Ascending aorta (tissue), 2 donors: ENCODE measurements around the gene MBD3L2B. TPM values are rescaled to one million over a fixed set of nuclear protein-coding genes. Genes with fewer than 3 reads are reported as not detected.

Source experiments
- DNase-seq, 2 donors: peaks; one replicate each; pipeline ENCODE4 v3.0.0-alpha.2; 2019; ENCODE audit warnings: low spot score in 2 of 2
- H3K27ac ChIP-seq, 2 donors: fragments of 200-600 bp; sonication (generic); one replicate each; pipeline ENCODE4 v1.5.1; 2016 to 2017; ENCODE audit warnings: mild to moderate bottlenecking in 1 of 2
- H3K27me3 ChIP-seq: fragments of 200-600 bp; sonication (generic); one replicate; pipeline ENCODE4 v1.5.1; 2017
- H3K36me3 ChIP-seq, 2 donors: fragments of 200-600 bp; sonication (generic); one replicate each; pipeline ENCODE4 v1.5.1; 2016
- H3K4me1 ChIP-seq, 2 donors: fragments of 200-600 bp; sonication (generic); one replicate each; pipeline ENCODE4 v1.5.1; 2016 to 2017; ENCODE audit warnings: mild to moderate bottlenecking in 1 of 2
- H3K4me3 ChIP-seq, 2 donors: fragments of 200-600 bp; sonication (generic); one replicate each; pipeline ENCODE4 v1.5.1; 2016 to 2017; ENCODE audit warnings: mild to moderate bottlenecking in 1 of 2
- H3K9me3 ChIP-seq, 2 donors: fragments of 200-600 bp; sonication (generic); one replicate each; pipeline ENCODE4 v1.5.1; 2016
- CTCF ChIP-seq, 3 experiments: fragments of 200-600 bp in 2 of 3; fragments of 450-650 bp in 1 of 3; sonication (generic) in 2 of 3; IDR thresholded peaks; one replicate each; pipeline ENCODE4 v1.5.1; 2016 to 2019; ENCODE audit warnings: antibody characterized with exemption in 3 of 3, mild to moderate bottlenecking in 1 of 3, moderate library complexity in 1 of 3
- intact Hi-C: fragments of 100-400 bp; cut with DNase I; formaldehyde crosslinking; loops from one replicate; pipeline ENCODE4 v1.15.1; 2023
- total RNA-seq: library from RNA; depleted of rRNA; stranded (reverse); fragments of >200 nt; gene quantifications from one replicate; pipeline ENCODE4 v1.1.0, GENCODE V29; 2016

MBD3L2B gene
- total RNA-seq, 1 donor from 2014 or later: not detected

- DNase-seq: no peak
- Histone ChIP-seq H3K4me1 (no peaks in the 10 kb centered on the region), H3K9me3 (no peaks in the 10 kb centered on the region), H3K27me3 (no peaks in the 10 kb centered on the region), H3K27ac (no peak overlapping the region), H3K36me3 (no peaks in the 10 kb centered on the region), H3K4me3 (no peak overlapping the region)
- no peak for TF ChIP-seq CTCF (IDR thresholded peaks at IDR 0.05)
- intact Hi-C loops: no loop called here
These were observed 23.4 kb downstream of the MBD3L2B start for GRCh38 chr19:6997679-6998445.

- H3K36me3 ChIP-seq: no peaks in the 10 kb centered on the region
- intact Hi-C loops: no loop called here
- DNase-seq: no peak
These were observed 24.4 kb downstream of the MBD3L2B start for GRCh38 chr19:6996810-6997209.

GRCh38 chr19:6995054-6995453, 26.2 kb downstream of the MBD3L2B start:
- H3K36me3 ChIP-seq: no peaks in the 10 kb centered on the region
- no peak overlapping the region for H3K4me3 ChIP-seq
- intact Hi-C loops: no loop called here
- DNase-seq: no peak
- TF ChIP-seq CTCF (IDR thresholded peaks at IDR 0.05): no peak
- H3K9me3 ChIP-seq: no peaks in the 10 kb centered on the region
- no peak overlapping the region for H3K27ac ChIP-seq
- no peaks in the 10 kb centered on the region for H3K4me1 ChIP-seq
- H3K27me3 ChIP-seq: no peaks in the 10 kb centered on the region

More at GRCh38 chr19:6996810-6997209, 24.4 kb downstream of the MBD3L2B start:
- Histone ChIP-seq H3K27me3 (no peaks in the 10 kb centered on the region), H3K4me1 (no peaks in the 10 kb centered on the region), H3K4me3 (no peak overlapping the region), H3K27ac (no peak overlapping the region), H3K9me3 (no peaks in the 10 kb centered on the region)
- TF ChIP-seq CTCF (IDR thresholded peaks at IDR 0.05): no peak

GRCh38 chr19:6988257-6988656, 33.0 kb downstream of the MBD3L2B start:
- intact Hi-C loops: no loop called here
- peaks cover 0 to 12% of the 10 kb centered on the region in 2 donors for H3K9me3 ChIP-seq
- no peaks in the 10 kb centered on the region for H3K27me3 ChIP-seq
- H3K4me1 ChIP-seq: no peaks in the 10 kb centered on the region
- TF ChIP-seq CTCF (IDR thresholded peaks at IDR 0.05): no peak
- no peak overlapping the region for H3K27ac ChIP-seq
- no peak for DNase-seq
- H3K36me3 ChIP-seq: no peaks in the 10 kb centered on the region
- no peak overlapping the region for H3K4me3 ChIP-seq

- H3K27me3 ChIP-seq: no peaks in the 10 kb centered on the region
- no peak for DNase-seq
- no peak overlapping the region for H3K27ac ChIP-seq
- H3K9me3 ChIP-seq: peaks cover 0 to 12% of the 10 kb centered on the region in 2 donors
- no peaks in the 10 kb centered on the region for H3K4me1 ChIP-seq
- H3K36me3 ChIP-seq: no peaks in the 10 kb centered on the region
- intact Hi-C loops: no loop called here
- H3K4me3 ChIP-seq: no peak overlapping the region
- TF ChIP-seq CTCF (IDR thresholded peaks at IDR 0.05): no peak
These were observed 33.4 kb downstream of the MBD3L2B start for GRCh38 chr19:6987850-6988249.
